Psoas muscle (tissue), 8 donors: ENCODE results near the gene TSHZ2. TPM values are rescaled to one million over a fixed set of nuclear protein-coding genes. Genes with fewer than 3 reads are reported as not detected.

Experiments
- ATAC-seq, 4 donors: fragments of 200-7000 bp; cut with Tn5 transposase; one replicate each; pipeline ENCODE4 v1.9.1; 2020; ENCODE audit warnings: moderate library complexity in 3 of 4, mild to moderate bottlenecking in 2 of 4
- DNase-seq, 2 donors: peaks; one replicate each; pipeline ENCODE4 v3.0.0-alpha.2; 2020
- H3K27ac ChIP-seq: fragments of 200-600 bp; one replicate; pipeline ENCODE4 v1.8.0; 2022
- H3K27me3 ChIP-seq, 3 donors: fragments of 200-600 bp in 1 of 3; one replicate each; pipeline versions ENCODE4 v1.6.1 to v1.8.0; 2013 to 2022; ENCODE audit warnings: low read length in 2 of 3, mild to moderate bottlenecking in 2 of 3, moderate library complexity in 1 of 3; ENCODE audit not compliant: insufficient read depth in 3 of 3
- H3K36me3 ChIP-seq, 2 donors: fragments of 200-600 bp in 1 of 2; one replicate each; pipeline versions ENCODE4 v1.6.1 to v1.8.0; 2013 to 2022; ENCODE audit warnings: low read depth in 1 of 2, mild to moderate bottlenecking in 1 of 2, moderate library complexity in 1 of 2; ENCODE audit not compliant: insufficient read depth in 1 of 2
- H3K4me1 ChIP-seq: fragments of 200-600 bp; one replicate; pipeline ENCODE4 v1.8.0; 2022
- H3K4me3 ChIP-seq: fragments of 200-600 bp; one replicate; pipeline ENCODE4 v1.8.0; 2022; ENCODE audit warnings: mild to moderate bottlenecking
- H3K9me3 ChIP-seq: fragments of 200-600 bp; one replicate; pipeline ENCODE4 v1.8.0; 2022
- CTCF ChIP-seq: fragments of 200-600 bp; IDR thresholded peaks from one replicate; pipeline ENCODE4 v1.8.0; 2022; ENCODE audit warnings: antibody characterized with exemption
- WGBS, 3 donors: extraction: QIAGEN DNeasy Blood & Tissue Kit; methylation state at CpG; one replicate each; pipeline versions ENCODE4 v1.1.6 to v1.1.7; 2013; 5-methylcytosine and 5-hydroxymethylcytosine counted together
- intact Hi-C, 2 donors: fragments of 100-400 bp; cut with DNase I; formaldehyde crosslinking; loops; one replicate each; pipeline versions ENCODE4 v1.11.0 to v1.14.2; 2022
- polyA plus RNA-seq, 3 donors: library from polyadenylated mRNA; stranded (reverse); fragments of 200-250 nt; gene quantifications; one replicate each; pipeline ENCODE4 v1.2.3, GENCODE V29; 2013
- total RNA-seq, 4 donors: library from RNA; stranded (reverse); fragmentation: NEBNext Ultra II Directional in 2 of 4; extraction: Animal tissue kit (Norgen Biotek cat#: 25700) in 2 of 4; gene quantifications; one replicate each; pipeline versions ENCODE4 v1.2.1 to v1.2.4, GENCODE V29; 2021 to 2023
- donor health status: healthy with polysubstance abuse.
- donor health status: DM: no; HTN: no; CAD: no; lungs with moderate emphysema.
- donor health status: Bipolar disorder and iron deficiency.
- donor health status: healthy.
- donor health status: DM: yes; HTN: yes; CAD: no.
- donor health status: DM: no; HTN: no; CAD: no.
- donor health status: DM: no; HTN: no; CAD: no.
- donor health status: DM: yes; HTN: yes; CAD: no.

The TSHZ2 gene
- total and polyA plus RNA-seq, 7 donors: 0.39 to 7.5 (median 1.9) TPM

- H3K27me3 ChIP-seq: no peaks in the 10 kb centered on the region
- WGBS, 3 donors: 94 to 97% (median 94%) methylated on average over 1 of the region's 1 CpG
- H3K9me3 ChIP-seq: no peaks in the 10 kb centered on the region
- intact Hi-C loops: no loop called here
- no peak overlapping the region for H3K4me3 ChIP-seq
- ATAC-seq: no peak
- DNase-seq: no peak
- no peaks in the 10 kb centered on the region for H3K4me1 ChIP-seq
- TF ChIP-seq CTCF: no peak
- H3K27ac ChIP-seq: no peak overlapping the region
- H3K36me3 ChIP-seq: no peaks in the 10 kb centered on the region
Measured at GRCh38 chr20:53150532-53150931, 178.4 kb downstream of the TSHZ2 start.

DNA sequence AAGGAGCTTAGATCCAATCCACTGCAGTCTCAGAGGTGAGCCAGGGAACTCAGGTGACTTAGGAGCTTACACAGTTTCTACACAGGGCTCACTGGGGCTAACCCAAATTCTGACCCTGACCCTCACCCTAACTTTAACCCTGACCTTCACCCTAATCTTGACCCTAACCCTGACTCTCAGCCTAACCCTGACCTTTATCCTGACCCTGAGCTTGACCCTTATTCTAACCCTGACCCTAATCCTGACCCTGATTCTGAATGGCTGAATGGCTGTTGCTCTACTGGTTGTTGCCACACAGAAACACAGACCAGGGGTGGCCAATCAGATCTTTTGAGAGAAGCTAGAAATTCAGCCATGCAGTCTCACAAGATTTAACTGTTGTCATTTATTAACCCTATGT, 180.1 kb downstream of the TSHZ2 start:
- Histone ChIP-seq H3K9me3 (no peaks in the 10 kb centered on the region), H3K4me1 (no peaks in the 10 kb centered on the region), H3K27ac (no peak overlapping the region), H3K4me3 (no peak overlapping the region), H3K27me3 (no peaks in the 10 kb centered on the region), H3K36me3 (no peaks in the 10 kb centered on the region)
- intact Hi-C loops: no loop called here
- DNase-seq (no peak), ATAC-seq (no peak)
- TF ChIP-seq CTCF: no peak

DNA sequence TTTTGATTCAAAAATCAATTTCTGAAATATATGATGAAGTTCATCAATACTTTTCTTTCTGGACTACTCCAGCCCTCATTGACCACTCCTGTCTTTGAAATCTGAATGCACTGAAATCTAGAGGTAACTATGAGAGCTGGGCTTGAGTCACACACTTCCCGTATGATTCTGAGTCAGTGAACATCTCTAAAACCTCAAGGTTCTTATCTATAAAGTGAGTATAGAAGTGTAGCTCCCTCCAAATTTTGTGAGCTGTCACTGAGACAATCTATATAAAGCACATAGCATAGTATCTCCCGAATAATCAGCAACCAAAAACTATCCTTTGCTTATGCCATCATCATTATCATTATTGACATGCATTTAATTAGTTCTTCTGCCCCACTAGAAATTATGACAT, 182.4 kb downstream of the TSHZ2 start:
- Histone ChIP-seq H3K4me3 (no peak overlapping the region), H3K27ac (no peak overlapping the region), H3K36me3 (no peaks in the 10 kb centered on the region), H3K9me3 (no peaks in the 10 kb centered on the region), H3K27me3 (no peaks in the 10 kb centered on the region), H3K4me1 (no peaks in the 10 kb centered on the region)
- no peak for TF ChIP-seq CTCF
- intact Hi-C loops: no loop called here
- ATAC-seq (no peak), DNase-seq (no peak)
- 87 to 90% (median 87%) methylated on average over 2 of the region's 2 CpGs for WGBS, 3 donors

- DNase-seq (peak; percentile 19 to 57), ATAC-seq (no peak)
- Histone ChIP-seq H3K4me1 (no peaks in the 10 kb centered on the region), H3K9me3 (no peaks in the 10 kb centered on the region), H3K4me3 (no peak overlapping the region), H3K36me3 (no peaks in the 10 kb centered on the region), H3K27me3 (no peaks in the 10 kb centered on the region), H3K27ac (no peak overlapping the region)
- intact Hi-C loops: no loop called here
- WGBS, 3 donors: 81 to 90% (median 86%) methylated on average over 11 of the region's 11 CpGs
- TF ChIP-seq CTCF: peak; percentile 17
Measured at GRCh38 chr20:53157443-53158408, 185.6 kb downstream of the TSHZ2 start.

- WGBS, 3 donors: 24 to 27% (median 26%) methylated on average over 1 of the region's 1 CpG
- H3K27ac ChIP-seq: no peak overlapping the region
- DNase-seq (no peak), ATAC-seq (no peak)
- no peaks in the 10 kb centered on the region for H3K9me3 ChIP-seq
- no peak for TF ChIP-seq CTCF
- H3K36me3 ChIP-seq: no peaks in the 10 kb centered on the region
- no peaks in the 10 kb centered on the region for H3K4me1 ChIP-seq
- no peak overlapping the region for H3K4me3 ChIP-seq
- H3K27me3 ChIP-seq: no peaks in the 10 kb centered on the region
- intact Hi-C loops: no loop called here
Measured at GRCh38 chr20:53159160-53159559, 187.0 kb downstream of the TSHZ2 start.
